Measurements from ENCODE around the gene UBL7.

- no peak for TF ChIP-seq CTCF (conservative IDR thresholded peaks at IDR 0.05)
- no peak for TF ChIP-seq ZFX (IDR thresholded peaks at IDR 0.05)
These were observed 51.7 kb downstream of the UBL7 start for GRCh38 chr15:74409225-74409624.
